ENCODE results near the gene HCFC1R1.
"Not testable (repeated sequence)": the region's sequence is repeated elsewhere in the genome, so short reads cannot be mapped to it uniquely, and the experiment has no call there.

The HCFC1R1 gene

GRCh38 chr16:3057181-3058138 lies 33.7 kb upstream of the HCFC1R1 start:
- DNase-seq (ENCODE audit: low spot score): no peak

DNA sequence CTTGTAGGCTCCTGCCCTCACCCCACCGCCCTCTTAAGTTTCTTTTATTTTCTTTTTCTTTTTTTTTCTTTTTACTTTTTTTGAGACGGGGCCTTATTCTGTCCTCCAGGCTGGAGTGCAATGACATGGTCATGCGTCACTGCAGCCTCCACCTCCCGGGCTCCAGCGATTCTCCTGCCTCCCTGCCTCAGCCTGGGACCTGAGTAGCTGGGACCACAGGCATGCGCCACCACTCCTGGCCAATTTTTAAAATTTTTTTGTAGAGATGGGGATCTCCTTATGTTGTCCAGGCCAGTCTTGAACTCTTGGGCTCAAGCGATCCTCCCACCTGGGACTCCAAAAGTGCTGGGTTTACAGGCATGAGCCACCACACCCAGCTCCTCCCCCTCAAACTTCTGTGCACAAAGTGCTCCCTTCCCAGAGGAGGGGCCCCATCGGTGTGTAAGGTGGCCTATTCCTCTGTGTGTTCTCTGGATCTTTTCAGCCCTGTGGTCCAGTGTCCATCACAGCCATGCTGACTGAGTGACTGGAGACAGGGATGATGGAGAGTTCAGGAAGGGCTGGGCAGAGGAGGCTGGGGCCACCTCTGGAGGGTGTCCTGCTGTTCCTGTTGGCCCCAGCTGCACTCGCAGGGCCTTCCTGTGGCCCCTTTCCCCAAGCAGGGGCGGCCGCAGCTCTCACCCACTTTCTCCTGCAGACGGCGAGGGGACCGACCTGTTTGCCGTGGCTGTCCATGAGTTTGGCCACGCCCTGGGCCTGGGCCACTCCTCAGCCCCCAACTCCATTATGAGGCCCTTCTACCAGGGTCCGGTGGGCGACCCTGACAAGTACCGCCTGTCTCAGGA lies 32.8 kb upstream of the HCFC1R1 start:
- no peak for DNase-seq (ENCODE audit: low spot score)

DNA sequence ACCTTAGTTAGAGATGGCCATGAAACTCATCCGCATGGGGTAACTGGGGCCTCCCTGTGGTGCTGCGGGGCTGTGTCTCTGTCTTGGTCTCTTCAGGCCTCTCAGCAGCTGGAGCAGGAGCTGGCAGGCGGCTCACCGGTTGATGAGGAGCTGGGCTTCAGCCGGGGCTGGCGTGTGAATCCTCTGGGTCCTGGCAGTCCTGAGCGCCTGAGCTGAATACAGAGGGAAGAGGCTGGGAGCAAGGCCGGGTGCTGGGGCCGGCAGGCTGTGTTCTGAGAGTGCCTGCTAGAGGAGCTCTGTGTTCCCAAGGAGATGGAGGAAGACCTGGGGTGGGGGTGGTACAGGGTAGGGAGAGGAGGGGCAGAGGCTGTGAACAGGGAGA lies 32.0 kb upstream of the HCFC1R1 start:
- not testable (repeated sequence) for DNase-seq (ENCODE audit: low spot score)

DNA sequence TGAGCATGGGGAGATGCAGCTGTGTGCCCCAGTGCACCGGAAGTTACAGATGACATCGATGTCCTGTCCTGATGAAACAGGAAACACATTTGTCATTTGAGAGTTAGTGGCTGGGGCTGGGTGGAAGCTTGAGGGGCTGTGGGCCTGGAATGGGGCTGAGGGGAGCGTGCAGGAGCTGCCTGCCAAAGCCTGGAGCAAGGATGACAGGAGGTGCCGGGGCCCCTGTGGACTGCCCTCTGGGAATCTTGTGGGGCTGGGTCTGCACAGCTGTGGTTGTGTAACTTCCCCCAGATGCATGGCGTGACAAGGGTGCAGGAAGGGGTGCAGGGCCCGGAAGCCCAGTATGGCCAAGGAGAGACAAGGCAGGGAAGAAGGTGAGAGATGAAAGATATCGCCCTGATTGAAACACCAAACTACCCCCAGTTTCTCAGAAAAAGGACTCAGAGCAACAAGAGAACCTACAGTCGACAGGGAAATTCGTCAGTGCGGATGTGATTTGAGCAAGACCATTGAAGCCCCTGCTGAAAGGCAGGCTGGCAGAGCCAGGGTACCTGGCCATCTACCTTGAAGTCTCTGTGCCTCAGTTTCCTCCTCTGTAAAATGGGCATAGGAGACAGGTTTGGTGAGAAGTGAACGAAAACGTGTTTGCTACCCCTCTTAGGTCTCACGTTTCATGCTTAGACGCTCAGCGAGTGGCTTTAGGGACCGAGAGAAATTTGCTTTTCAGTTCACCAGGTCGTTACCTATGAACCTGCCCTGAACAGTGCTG lies 31.4 kb upstream of the HCFC1R1 start:
- no peak for DNase-seq (ENCODE audit: low spot score)

GRCh38 chr16:3053330-3053710 lies 29.6 kb upstream of the HCFC1R1 start:
- DNase-seq (ENCODE audit: low spot score): not testable (repeated sequence)

DNA sequence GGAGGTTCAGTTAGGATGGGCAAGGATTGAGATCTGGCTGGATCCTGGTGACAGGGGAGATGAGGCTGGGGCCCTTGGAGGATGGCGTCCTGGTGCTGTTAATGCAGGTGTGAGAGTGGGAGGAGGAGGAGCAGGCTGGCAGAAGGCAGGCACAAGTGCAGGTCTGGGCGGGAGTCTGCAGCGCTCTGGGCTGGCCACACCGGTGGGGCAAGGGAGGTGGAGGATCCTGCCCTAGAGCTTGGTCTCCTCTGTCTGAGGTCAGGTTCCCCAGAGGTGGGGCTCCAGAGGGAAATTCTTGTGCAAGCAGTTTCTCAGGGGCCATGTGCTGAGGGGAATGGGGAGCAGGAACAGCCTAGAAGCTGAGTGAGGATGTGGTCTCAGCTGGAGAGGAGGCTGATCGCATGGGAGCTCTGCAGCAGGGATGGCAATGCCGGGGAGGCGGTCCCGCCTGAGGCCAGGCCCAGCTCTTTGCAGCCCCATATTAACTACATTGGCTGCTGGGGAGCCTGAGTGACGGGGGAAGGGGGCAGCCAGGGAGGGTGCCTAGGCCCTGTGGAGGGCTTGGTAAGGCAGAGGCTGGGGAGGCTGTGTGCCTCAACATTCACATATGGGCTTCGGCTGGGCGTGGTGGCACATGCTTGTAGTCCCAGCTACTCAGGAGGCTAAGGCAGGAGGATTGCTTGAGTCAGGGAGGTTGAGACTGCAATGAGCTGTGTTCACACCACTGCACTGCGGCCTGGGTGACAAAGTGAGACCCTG lies 29.0 kb upstream of the HCFC1R1 start:
- not testable (repeated sequence) for DNase-seq (ENCODE audit: low spot score)

DNA sequence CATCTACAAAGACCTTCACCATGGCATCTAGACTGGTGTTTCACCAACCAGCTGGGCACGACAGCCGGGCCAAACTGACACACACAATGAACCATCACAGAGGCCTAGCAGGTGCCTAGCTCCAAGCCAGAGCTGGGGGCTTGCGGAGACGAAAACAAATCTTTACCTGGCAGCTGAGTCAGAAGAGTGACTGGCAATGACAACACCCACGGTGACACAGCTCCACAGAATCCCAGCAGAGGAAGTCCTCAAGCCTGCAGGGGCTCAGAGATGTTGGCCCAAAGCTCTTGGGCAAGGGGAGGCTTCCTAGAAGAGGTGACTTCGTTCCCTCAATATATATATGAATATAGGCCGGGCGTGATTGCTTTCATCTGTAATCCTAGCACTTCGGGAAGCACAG lies 27.8 kb upstream of the HCFC1R1 start:
- no peak for DNase-seq (ENCODE audit: low spot score)

GRCh38 chr16:3051009-3051408 lies 27.3 kb upstream of the HCFC1R1 start:
- no peak for DNase-seq (ENCODE audit: low spot score)

DNA sequence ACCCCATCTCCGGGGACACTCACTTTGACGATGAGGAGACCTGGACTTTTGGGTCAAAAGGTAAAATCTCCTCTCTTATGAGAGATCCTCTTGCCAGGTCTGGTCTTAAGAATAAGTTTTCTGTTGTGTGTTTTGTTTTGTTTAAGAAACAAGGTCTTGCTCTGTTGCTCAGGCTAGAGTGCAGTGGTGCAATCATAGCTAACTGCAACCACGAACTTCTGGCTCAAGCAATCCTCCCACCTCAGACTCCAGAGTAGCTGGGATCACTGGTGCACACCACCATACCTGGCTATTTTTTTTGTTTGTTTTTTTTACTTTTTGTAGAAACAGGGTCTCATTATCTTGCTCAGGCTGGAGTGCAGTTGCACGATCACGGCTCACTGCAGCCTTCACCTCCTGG lies 26.7 kb upstream of the HCFC1R1 start:
- DNase-seq (ENCODE audit: low spot score): no peak

DNA sequence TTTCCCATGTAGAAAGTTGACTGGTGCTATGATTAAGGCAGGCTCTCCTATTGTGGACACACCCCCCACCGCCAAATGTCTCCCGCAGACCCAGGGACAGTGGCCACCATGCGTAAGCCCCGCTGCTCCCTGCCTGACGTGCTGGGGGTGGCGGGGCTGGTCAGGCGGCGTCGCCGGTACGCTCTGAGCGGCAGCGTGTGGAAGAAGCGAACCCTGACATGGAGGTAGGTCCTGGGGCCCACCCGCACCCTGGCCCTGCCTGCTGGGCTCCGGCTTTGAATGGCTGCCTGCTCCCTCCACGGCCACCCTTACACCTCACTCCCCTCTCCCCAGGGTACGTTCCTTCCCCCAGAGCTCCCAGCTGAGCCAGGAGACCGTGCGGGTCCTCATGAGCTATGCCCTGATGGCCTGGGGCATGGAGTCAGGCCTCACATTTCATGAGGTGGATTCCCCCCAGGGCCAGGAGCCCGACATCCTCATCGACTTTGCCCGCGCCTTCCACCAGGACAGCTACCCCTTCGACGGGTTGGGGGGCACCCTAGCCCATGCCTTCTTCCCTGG lies 26.3 kb upstream of the HCFC1R1 start:
- DNase-seq (ENCODE audit: low spot score): no peak

DNA sequence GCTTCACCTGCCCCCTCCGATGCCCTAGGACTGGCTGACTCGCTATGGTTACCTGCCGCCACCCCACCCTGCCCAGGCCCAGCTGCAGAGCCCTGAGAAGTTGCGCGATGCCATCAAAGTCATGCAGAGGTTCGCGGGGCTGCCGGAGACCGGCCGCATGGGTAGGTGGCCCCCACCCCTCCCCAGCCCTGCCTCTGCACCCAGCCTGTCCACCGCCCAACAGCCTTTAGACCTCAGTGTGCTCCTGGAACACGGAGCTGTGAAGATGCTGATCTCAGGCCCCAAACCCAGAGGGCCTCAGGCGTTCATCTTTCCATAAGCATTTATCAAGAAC lies 23.6 kb upstream of the HCFC1R1 start:
- DNase-seq (ENCODE audit: low spot score): no peak

DNA sequence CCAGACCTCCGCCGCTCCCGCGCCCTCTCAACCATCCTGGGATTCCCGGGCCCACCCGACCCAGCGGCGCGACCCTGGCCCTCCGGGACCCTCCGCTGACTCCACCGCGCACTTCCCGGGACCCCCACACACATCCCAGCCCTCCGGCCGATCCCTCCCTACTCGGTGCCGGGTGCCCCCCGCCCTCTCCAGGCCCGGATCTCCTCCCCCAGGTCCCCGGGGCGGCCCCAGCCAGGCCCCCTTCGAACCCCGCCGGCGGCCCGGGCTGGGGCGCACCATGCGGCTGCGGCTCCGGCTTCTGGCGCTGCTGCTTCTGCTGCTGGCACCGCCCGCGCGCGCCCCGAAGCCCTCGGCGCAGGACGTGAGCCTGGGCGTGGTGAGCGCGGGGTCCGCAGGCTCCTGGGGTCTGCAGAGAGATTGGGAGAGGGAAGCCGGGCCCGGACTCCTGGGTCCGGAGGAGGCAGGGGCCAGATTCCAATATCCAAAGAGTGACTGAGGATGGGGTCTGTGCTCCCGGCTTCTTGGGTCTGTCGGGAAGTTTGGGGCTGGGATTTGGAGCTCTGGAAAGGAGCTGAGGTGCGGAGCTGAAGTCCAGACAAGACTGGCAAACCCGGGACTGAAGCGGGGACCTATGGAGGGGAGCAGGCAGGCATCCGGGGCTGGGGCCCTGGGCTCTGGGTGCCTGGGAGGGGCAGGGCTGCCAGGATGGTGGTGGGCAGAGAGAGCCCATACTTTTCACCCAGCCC lies 23.1 kb upstream of the HCFC1R1 start:
- DNase-seq (ENCODE audit: low spot score): no peak

GRCh38 chr16:3045758-3046640 lies 22.3 kb upstream of the HCFC1R1 start, which contains the start of gene MMP25:
Gene MMP25 (plus strand): TSS chr16:3046561. CDS start chr16:3046918, 357 bp downstream.
- no peak for DNase-seq (ENCODE audit: low spot score)

- DNase-seq (ENCODE audit: low spot score): no peak
Measured at GRCh38 chr16:3044708-3045107, 21.0 kb upstream of the HCFC1R1 start.

GRCh38 chr16:3042376-3042775 lies 18.6 kb upstream of the HCFC1R1 start:
- DNase-seq (ENCODE audit: low spot score): no peak

DNA sequence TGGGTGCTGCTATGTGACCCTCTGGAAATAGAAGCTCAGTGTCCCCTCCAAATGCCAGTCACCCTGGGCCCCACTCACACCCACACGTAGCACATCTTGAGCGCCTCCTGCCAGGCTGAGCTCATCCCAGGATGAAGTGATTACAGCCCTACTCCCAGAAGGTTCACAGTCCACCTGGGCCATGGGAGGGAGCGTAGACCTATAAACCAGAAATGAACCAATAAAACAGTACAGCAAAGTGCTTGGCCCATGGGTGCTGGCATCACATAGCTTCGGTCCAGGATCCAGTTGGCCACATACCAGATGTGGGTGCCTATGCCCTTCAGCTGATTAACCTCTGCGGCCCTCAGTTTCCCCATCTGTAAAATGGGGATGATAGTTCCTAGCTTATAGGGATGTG lies 15.2 kb upstream of the HCFC1R1 start:
- DNase-seq (ENCODE audit: low spot score): no peak

DNA sequence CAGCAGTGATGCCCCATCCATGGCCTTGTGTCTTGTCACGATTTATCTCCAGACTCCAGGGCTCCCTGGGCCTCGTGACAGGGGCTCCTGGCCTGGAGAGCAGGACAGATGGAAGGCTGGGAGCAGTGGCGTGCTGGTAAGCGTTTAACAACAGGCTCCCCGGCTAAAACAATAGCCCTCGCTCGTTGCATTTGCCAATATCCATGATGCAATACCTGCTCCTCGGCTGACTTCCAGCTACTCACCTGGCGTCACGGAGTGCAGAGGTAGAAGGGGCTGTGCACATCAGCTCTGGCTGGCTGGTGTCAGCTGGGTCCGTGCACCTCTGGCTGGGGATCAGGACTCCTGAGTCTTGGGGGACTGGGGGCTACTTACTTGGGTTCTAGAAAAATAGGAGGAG lies 14.5 kb upstream of the HCFC1R1 start:
- no peak for DNase-seq (ENCODE audit: low spot score)

GRCh38 chr16:3036726-3037315 lies 13.1 kb upstream of the HCFC1R1 start, which contains the start of gene BICDL2:
Gene BICDL2 (minus strand): TSS chr16:3036944. CDS start chr16:3035496, 1,448 bp downstream.
- no peak for DNase-seq (ENCODE audit: low spot score)
